DMS153 treated with DMSO at 0.1 percent for 48 hours (cell line): ENCODE results near the gene ZNF618.
A peak's percentile ranks its signal among the peaks of the same experiment; 100 is the strongest.

Source experiments
- DNase-seq: peaks from one replicate; lab custom pipeline; 2025; ENCODE audit not compliant: unreplicated experiment; lab: John Stamatoyannopoulos, UW

ZNF618 gene

DNA sequence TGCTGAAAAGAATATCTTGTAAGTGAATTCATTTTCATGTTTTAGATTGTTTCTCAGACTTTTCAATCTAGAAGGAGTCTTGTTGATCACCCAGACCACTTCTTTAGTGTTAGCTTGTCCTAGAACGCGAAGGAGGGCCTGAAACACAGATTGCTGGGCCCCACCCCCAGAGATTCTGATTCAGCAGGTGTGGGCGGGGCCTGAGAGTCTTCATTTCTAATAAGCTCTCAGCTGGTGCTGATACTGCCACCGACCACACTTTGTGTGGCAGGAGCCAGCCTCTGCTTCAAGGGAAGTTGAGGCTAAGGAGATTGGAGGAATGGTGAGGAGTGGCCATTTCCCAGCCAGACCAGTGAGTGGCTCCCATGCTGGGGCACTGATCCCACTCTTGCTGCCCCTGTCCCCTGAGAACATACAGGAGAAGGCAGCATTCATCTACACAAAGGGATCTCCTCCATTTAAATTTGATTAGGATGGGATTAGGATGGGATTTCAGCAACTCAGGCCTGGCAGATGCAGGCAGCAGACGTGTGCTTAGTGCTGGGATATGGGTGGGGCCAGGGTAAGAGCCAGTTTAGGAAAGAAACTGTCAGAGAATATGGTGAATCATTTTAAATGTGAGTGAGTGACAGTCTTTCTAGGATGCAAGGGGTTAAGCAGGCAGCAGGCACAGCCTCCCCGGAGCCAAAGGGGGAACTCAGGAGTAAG lies 35.9 kb downstream of the ZNF618 start:
- DNase-seq = no peak

DNA sequence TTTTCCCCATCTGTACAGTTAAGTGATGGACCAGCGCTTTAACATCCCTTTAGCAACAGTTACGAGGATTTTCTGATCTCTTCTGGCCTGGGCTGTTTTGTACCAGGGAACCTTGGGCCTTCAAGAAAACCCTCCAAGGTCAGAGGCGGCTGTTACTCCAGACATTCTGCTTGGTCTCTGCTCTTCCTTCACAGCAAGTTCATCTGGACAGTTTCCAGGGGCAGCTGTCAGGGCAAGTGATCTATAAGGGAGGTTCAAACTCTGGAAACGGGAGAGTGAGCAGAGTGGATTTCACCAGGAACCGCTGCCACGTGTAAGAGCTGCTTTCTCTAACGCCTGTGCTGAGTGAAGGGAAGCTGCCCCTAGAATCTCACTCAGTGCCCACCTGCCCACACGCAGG lies 36.7 kb downstream of the ZNF618 start:
- no peak for DNase-seq

DNA sequence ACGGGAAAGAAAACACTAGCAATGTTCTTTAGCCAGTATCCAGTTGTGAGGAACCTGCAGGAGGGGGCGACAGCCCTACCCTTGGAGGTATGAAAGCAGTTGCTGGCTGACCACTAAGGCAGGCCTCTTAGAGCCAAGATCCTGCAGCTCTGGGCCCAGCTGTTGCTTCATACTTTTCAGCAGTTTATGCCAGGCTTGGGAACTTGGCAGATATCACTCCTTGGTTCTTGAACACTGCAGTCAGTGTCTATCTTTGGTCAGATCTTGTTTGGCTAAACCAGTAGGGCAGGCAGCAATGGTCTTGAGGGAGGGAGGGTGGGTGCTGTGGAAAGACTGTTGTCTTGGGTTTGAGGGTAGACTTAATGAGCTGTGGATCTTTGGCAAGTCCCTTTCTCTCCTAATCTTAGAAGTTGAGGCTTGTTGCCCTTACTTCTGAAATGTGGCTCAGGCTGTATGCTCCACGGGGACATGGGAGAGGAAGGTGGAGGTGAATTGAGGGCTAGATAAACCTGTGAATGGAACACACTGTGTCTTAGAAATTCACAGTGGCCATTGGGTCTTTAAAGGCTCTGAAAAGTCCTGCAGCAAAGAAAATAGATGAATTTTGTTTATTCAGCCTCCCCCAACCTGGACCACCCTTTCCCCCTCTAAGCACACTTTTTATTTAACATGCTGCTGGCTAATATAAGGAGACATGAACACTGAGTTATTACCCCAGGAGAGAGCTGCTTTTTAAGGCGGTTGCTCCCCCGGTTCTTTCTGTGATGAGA lies 37.5 kb downstream of the ZNF618 start:
- DNase-seq = no peak

DNA sequence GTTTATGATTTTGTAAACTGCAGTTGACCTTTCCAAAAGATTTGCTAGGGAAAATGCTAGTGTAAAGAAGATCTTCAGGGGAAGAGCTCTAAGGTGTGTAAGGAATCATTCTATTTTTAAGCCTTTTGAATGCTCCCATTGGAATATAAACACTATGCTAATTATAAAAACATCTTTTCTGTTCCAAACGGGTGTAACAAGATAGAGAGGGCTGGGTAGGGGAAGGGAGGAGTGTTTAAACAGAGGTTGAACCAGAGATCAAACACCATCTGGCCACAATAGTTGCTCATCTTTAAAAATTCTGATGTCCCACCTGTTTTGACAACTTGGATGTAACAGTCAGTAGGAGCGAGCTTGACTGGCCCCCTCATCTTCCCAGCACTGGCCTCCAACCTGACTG lies 38.4 kb downstream of the ZNF618 start:
- no peak for DNase-seq

DNA sequence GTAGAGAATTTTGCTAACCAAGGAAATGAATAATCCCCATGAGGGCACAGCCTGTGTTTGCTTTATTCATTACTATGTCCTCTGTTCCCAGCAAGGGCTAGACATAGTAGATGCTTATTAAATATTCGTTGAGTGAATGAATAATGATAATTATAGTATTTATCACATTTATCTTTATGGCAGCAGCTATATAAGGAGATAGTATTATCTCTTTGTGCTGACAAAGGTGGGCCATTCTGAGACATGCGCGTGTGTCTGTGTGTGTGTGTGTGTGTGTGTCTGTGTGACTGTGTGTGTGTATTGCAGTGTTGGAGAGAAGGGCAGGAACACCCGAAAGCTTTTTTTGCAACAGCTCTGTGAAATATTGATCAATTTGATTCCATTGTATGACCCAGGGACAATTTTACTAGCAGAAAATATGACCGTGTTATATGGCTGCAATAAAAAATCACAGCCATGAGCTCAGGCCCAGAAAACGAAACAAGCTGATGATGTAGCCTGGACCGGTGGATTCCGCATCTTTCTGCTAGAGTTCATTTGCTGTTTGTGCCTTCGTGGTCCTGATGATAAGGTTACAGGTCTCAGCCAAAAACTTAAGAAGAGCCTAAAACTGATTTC lies 39.8 kb downstream of the ZNF618 start:
- no peak for DNase-seq

DNA sequence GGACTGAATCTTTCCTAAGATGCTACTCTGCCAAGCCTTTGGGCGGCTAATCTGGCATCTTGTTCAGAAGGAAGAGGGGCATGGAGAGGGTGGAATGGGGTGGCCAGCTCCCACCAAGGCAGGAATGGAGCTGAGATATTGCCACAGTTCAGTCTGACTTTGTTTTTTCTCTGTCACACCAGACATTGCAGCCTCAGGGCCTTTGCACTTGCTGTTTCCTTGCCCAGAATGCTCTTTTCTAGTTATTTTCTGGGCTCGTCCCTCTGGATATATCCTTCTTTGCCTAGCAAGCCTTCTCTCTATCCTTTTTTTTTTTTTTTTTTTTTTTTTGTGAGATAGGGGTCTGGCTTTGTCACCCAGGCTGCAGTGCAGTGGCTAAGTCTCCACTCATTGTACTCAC lies 40.8 kb downstream of the ZNF618 start:
- DNase-seq = no peak

DNA sequence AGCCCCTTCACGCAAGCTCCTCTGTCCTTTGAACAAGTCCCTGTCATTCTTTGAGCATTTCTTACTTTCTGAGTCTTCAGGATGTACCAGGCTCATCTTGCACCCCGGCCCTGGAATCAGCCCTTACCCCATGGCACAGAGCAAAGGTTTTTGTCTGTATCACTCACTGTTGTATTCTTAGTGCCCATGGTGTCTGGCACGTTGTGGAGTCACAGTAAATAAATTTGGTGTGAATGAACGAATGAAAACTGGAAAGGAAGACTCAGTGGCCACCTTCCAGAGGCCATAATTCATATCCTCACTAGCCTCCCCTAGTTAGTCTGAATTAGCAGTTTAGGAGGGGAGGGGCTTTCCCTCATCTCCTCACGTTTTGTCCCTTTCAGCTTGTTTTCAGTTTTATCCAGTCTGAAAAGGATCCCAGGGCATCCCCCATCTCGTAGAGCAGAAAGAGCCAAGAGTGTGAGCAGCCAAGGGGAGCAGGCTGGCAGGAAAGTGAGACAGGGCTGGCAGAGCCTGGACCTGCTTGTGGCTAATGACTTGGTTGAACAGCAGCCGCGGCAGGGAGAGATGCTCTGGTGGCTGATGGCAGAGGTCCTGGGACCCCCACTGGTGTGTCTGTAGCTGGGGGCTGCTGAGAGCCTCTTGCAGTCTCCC lies 42.7 kb downstream of the ZNF618 start:
- no peak for DNase-seq

DNA sequence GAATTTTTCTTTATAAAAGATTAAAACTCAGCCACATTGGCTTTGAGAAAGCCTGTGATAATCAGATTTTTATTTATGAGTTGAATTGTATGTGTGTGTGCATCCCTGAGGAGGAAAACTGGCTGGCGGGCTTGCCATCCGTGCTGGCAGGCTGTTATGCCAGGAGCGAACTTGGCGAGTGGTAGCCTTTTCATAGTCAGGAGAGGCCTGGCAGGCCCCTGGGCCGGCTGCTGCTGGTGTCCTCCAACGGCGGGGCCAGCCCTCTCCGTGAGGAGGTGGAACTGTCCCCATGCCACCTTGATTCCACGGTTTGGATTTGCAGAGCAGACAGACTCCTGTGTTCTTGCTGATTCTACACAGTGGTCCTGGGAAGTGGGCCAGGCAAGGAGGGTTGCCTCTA lies 43.3 kb downstream of the ZNF618 start:
- no peak for DNase-seq

DNA sequence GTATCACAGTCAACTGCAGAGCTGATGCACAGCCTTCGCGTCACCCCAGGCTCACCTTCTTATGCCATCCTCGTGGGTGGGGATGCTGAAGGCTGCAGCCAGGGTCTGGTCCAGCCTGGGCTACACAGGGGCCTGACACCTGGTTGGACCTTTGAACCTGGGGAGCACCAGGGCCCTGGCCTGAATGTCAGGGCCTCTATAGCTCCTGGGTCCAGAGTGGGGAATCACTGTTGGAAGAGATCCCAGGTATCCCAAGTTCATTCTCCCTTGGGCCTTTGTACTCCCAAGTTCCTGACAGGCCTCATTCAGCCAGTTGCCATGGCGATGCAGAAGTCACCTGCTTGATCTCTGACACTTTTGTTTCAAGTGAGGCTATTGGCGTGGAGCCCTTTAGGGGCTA lies 43.8 kb downstream of the ZNF618 start:
- DNase-seq = no peak

DNA sequence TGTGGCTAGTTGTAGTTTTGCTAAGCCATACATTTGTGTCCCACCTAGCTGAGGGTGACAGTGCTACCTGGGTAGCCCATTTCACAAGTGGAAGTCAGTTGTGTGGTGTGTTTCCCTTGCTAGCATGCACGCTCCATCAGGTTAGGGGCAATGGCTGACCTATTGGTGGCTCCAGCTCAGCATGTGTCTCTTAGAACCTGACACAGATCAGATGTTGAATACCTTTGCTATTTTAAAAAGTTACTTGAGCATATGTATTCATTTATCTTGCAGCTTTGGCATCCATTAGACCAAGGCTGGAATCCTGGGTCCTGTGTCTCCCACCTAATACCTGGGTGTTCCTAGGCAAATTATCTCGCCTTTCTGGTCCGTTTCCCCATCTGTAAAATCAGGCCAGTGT lies 44.8 kb downstream of the ZNF618 start:
- no peak for DNase-seq

DNA sequence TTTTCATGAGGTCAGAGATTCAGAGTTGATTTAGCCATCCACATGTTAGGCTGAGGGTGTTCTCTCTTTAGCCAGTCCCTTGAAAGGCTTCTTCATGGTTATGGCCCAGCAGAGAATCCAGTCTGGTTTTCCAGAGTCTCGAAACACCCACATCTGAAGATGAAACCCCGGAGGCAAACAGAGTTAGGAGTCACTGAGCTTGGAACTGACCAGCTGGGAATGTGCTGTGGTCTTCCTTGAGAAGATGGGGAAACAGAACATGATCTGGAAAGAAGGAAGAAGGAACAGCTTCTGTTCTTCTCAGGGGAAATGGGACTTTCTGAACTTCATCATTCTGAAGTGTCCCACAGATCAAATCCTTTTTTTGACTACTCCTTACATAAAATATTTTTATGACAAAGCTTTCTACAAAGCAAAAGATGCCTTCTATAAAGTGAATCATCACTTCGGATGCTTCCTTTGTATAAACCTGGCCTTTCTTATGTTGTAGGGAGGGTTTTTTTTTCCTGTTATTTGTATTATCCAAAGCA lies 45.4 kb downstream of the ZNF618 start:
- DNase-seq = no peak

DNA sequence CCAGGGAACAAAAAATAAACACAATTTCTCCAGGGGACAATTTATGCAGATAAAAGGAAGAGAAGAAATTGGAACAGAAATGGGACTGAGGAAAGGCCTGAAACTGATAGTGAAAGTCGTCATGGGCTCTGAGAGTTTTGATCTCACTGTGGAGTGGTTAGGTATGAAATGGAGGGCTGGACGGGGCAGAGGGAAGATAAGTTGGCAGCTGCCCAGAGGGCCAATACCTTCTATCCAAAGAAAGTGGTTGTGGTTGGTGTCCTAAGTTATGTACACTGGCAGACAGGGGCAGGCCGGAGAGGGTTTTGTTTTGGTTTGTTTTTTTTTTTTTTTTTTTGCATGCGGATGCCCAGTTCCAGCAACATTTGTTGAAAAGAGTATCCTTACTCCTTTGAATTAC lies 46.1 kb downstream of the ZNF618 start:
- no peak for DNase-seq

DNA sequence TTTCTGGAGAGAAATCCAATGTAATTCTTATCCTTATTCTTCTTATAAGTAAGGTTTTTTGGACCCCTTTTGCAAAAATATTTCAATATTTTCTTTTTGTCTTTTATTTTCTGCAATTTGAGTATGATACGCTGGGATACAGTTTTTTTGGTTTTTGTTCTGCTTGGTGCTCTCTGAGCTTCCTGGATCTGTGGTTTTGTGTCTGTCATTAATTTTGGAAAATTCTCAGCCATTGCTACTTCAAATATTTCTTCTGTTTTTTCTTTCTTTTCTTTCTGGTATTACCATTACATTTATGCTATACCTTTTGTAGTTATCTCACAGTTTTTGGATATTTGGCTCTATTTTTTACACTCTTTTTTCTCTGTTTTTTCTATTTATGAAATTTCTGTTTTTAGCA lies 50.1 kb downstream of the ZNF618 start:
- DNase-seq = no peak

DNA sequence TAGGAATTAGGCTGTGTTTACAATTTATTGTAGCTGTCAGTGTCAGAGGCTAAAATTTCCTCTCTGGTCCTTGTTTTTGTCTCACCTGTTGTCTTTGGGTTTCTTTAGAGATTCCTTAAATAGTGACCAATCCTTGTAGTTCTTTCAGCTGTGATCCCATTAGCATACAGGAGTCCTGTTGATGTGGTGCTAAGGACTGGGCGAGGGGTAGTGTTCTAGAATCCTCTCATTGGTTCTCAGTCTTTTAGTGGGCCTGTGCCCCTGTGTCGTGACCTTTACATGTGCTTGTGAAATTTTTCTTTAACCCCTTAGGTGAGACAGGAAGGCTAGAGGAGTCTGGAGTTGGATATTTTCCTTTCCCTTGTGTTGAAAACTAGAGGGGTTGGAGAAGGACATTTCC lies 51.2 kb downstream of the ZNF618 start:
- DNase-seq = no peak

DNA sequence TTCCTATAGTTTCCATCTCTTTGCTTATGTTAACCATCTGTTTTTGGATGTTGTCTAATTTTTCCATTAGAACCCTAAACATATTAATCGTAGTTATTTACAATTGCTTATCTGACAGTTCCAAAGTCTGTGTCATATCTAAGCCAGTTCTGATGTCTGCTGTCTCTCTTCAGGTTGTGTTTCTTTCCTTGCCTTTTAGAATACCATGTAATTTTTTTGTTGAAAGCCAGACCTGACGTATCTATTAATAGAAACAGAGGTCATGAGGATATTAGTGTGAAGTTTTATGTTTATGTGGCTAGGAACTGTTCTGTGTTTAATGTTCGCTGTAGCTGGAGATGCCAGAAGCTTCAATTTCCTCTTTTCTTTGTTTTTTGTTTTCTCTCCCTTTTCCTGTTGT lies 52.2 kb downstream of the ZNF618 start:
- DNase-seq = no peak

DNA sequence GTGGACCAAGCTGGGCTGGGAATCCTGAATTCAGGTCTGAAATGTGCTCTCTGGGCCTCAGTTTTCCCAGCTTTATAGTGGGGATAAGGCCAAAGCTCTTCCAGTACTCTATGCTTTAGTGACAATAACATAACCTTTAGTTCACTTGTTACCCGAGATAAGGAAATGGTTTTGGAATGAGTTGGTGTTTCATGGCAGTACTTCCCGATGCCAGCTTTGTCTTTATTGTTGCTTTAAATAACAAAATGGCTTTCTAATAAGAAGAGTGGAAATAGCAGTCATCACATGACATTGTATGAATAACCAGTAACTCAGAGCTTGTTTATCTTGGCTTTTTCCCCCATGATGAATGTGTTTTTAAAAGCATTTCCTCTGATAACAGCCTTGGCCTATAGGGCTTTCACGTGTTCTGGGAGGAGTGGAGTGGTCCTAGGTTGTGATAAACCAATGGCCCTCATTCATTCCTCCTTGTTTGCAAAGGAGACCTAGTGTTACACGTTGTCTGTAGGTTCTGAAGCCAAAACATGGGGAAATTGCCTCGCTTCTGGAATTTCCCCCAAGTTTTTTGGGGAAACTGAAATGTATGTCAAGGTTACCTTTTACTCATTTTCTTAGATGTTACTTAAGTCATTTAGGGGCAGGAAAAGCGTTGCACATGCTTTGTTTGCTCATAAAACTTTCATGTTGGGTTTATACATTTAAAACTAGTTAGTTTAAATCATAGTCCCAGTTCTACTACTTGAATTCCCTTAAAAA lies 53.7 kb downstream of the ZNF618 start:
- peak; percentile 70 for DNase-seq

DNA sequence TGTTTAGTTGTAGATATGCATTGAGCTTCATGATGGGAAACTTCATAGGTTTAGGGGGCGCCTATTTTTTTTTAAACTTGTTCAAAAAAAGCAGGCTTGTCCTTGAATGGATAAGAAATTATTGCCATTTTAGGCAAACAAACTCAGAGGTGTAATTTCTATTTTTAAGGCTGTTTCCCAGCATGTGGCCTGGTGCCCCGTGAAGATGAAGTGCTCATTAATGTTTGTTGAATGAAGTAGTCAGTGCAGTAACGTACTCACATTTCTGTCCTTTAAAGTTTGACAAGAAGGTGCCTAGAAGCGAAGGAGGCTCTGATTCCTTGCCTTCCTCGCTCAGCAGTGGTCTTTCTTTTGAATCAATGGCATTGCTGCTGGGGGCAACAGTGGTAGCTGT lies 54.3 kb downstream of the ZNF618 start:
- DNase-seq = no peak

DNA sequence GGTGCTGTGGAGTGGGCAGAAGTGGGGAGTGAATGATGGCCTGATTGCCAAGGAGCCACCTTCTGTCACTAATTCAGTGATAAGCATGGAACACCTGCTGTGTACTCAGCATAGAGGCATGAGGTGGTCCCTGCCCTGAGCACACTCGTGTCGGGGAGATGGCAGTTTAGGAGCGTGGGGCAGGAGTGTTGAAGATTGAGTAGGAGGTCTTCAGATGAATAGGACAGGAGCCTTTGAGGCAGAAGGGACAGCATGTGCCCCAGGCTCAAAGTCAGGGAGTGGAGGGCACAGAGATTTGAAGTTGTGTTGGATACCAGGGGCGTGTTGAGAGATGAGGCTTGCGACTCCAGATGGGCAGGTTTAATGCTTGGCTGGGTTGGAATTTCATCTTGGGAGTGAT lies 55.0 kb downstream of the ZNF618 start:
- no peak for DNase-seq

DNA sequence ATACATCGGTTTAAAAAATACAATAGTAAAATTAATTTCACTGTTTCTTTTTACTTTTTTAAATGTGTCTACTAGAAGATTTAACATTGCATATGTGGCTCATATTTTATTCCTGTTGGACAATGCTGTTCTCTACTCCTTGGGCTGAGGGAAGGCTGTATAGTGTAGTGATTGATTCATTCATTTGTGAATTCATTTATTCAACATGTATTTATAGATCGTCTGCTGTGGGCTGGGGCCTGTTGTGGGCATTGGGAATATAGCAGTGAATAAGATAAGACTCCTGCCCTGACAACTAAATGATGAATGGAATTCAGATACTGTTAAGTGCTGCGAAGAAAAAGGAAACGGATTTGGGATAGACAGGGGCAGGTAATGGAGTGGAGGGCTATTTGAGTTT lies 55.7 kb downstream of the ZNF618 start:
- DNase-seq = no peak

DNA sequence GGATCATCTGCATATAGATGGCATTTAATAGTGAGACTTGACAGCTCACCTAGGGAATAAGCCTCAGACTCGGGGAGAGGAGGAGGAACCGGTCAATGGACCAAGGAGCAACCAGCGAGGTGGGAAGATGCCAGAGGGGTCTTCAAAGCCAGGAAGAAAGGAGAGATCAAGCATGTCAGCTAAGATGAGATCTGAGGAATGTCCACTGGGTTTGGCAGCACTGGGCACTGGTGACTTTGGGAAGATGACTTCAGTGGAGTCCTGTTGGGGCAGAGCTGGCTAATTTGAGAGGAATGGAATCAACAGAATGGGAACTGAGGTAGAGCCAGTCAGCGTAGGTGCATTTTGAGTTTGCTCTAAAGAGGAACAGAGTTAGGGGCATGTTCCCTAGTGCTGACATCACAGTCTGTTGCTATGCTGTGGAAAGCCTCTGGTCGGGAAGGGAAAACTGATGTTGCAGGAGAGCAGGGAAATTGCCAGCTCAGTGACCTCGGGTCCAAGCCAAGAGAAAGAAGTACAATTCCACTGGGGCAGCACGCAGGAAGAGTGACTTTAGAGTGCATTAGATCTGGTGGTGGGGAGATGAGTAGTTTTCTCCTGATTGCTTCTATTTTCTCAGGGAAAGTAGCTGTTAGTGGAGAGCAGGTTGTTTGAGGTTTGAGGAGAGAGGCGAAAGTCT lies 56.9 kb downstream of the ZNF618 start:
- DNase-seq = no peak
